Gastrocnemius medialis (tissue), 4 donors: ENCODE measurements around the gene MSH5.

ENCODE experiments used
- CTCF ChIP-seq, 5 experiments: fragments of 450-650 bp in 3 of 5; fragments of 200-600 bp in 2 of 5; sonication (generic) in 2 of 5; IDR thresholded peaks in 4 of 5; conservative IDR thresholded peaks in 1 of 5; 1 replicate in 4 of 5; 2 replicates in 1 of 5; pipeline ENCODE4 v1.5.1; 2016 to 2019; ENCODE audit warnings: antibody characterized with exemption in 5 of 5, mild to moderate bottlenecking in 3 of 5, moderate library complexity in 3 of 5
- POLR2A ChIP-seq, 2 donors: fragments of 450-650 bp; IDR thresholded peaks; one replicate each; pipeline ENCODE4 v1.6.1; 2017; ENCODE audit warnings: antibody characterized with exemption in 2 of 2, mild to moderate bottlenecking in 2 of 2, moderate library complexity in 2 of 2

GRCh38 chr6:31806470-31807272, 66.9 kb downstream of the MSH5 start, which contains the start of gene LSM2:
- TF ChIP-seq CTCF (IDR thresholded peaks at IDR 0.05 in 4 of 5, conservative IDR thresholded peaks at IDR 0.05 in 1 of 5) (peak in 3 of 5 experiments; percentile 11 to 30 (median 20)), POLR2A (IDR thresholded peaks at IDR 0.05) (peak; percentile 90 to 93)
